ENCODE data around the gene RHBG.

Gene RHBG

GRCh38 chr1:156385534-156386031 is 16.6 kb downstream of the RHBG start:
- ChIA-PET CTCF (interaction anchor here (0.6 to 17.1 kb wide), 61 partner anchors 11 to 348 kb away, joined by 3 to 480 read pairs (median 5); partner anchors contain the start of genes BCAN, CCT3, RHBG and TSACC), POLR2A (interaction anchor here (0.6 kb wide), 1 partner anchor 36 kb away, joined by 3 read pairs; no protein-coding TSS in a partner anchor)
- peak; percentile 77 for DNase-seq (ENCODE audit: extremely low spot score)
- peak; percentile 67 for TF ChIP-seq CTCF (IDR thresholded peaks at IDR 0.05; ENCODE audit: control extremely low read depth, extremely low read depth, low read depth, missing control alignments)

- ChIA-PET CTCF (interaction anchor here (0.6 to 17.1 kb wide), 64 partner anchors 10 to 349 kb away, joined by 3 to 480 read pairs (median 5); partner anchors contain the start of genes BCAN, CCT3, NES and RHBG), POLR2A (interaction anchor here (0.6 kb wide), 1 partner anchor 35 kb away, joined by 3 read pairs; no protein-coding TSS in a partner anchor)
- TF ChIP-seq CTCF (IDR thresholded peaks at IDR 0.05; ENCODE audit: control extremely low read depth, extremely low read depth, low read depth, missing control alignments), result no peak
- no peak for DNase-seq (ENCODE audit: extremely low spot score)
These were observed 17.3 kb downstream of the RHBG start for GRCh38 chr1:156386134-156386901.

GRCh38 chr1:156386949-156387869 is 18.2 kb downstream of the RHBG start:
- no peak for TF ChIP-seq CTCF (IDR thresholded peaks at IDR 0.05; ENCODE audit: control extremely low read depth, extremely low read depth, low read depth, missing control alignments)
- POLR2A ChIA-PET, result no interaction called here
- CTCF ChIA-PET, result interaction anchor here (0.6 to 17.1 kb wide), 20 partner anchors 9 to 295 kb away, joined by 3 to 480 read pairs (median 20); partner anchors contain the start of genes NES and RHBG
- DNase-seq (ENCODE audit: extremely low spot score), result no peak

DNA sequence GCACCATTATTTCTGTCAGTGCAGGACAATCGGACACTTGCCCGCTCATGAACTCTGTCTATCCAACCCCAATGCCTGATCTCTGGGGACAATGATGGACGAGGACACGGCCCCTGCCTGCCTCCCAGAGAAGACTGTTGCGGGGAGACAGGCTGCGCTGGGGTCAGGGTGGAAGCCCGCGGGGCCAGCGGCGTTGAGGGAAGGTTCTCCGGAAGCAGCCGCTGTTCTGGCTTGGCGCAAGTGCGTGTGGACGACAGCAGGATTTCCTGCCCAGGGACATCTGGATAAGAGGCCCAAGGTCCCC is 18.8 kb downstream of the RHBG start:
- CTCF ChIA-PET, result interaction anchor here (1.0 to 17.1 kb wide), 8 partner anchors 14 to 289 kb away, joined by 3 to 480 read pairs (median 74); partner anchors contain the start of genes NES and RHBG
- no peak for DNase-seq (ENCODE audit: extremely low spot score)
- POLR2A ChIA-PET, result no interaction called here
- TF ChIP-seq CTCF (IDR thresholded peaks at IDR 0.05; ENCODE audit: control extremely low read depth, extremely low read depth, low read depth, missing control alignments), result no peak

DNA sequence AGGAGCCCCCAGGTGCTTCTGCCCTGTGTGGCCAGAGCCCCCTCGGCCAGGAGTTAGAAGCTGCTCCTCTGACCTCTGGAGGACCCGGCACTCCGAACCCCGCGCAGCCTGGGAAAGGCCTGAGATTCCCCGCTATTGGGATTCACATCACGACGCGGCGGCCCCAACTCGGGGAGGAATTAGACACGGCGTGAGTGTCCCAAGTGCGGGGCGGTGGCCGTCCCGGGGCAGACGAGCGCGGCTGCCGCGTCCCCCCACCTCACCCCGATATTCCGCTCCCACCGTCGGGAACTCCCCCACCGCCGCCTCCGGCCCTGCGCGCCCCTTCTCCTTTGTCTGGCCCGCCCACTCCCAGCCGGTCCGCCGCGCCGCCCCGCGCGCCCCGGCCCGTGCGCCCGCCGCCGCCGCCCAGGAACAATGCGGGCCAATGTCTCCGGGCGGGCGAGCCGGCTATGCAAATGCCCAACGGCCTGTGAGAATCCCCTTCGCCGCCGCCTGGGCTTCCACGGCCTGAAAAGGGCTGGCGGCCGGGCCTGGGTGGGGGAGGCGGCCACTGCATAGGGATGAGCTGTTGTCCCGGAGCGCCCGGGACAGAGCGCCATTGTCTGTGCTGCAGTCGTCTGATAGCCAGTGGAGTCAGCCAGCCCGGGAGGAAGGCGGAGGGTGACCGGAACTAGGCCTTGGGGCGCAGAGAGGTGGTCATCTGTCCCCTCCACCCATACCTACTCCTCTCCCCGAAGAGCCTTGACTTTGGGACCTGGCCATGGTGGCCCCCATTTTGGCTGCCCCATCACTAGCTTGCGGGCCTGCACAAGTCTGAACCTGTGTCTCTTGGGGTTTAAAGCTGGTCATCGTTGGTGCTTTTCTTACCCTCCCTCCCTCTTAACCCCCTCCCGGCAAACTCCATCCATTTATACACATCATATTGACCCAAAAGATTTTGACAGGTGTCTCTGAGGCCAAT is 19.4 kb downstream of the RHBG start:
- no peak for DNase-seq (ENCODE audit: extremely low spot score)
- ChIA-PET POLR2A (no interaction called here), CTCF (interaction anchor here (1.1 to 8.2 kb wide), 6 partner anchors 33 to 288 kb away, joined by 3 to 130 read pairs (median 24); partner anchors contain the start of gene NES)

More for the DNA sequence above, 19.4 kb downstream of the RHBG start:
- TF ChIP-seq CTCF (IDR thresholded peaks at IDR 0.05; ENCODE audit: control extremely low read depth, extremely low read depth, low read depth, missing control alignments), result no peak
